Lung (tissue), 12 donors: ENCODE measurements around the gene TRIM10. TPM values are rescaled to one million over a fixed set of nuclear protein-coding genes. Genes with fewer than 3 reads are reported as not detected.
A peak's percentile ranks its signal among the peaks of the same experiment; 100 is the strongest.

Experiments
- ATAC-seq: fragments of 200-7000 bp; cut with Tn5 transposase; one replicate; pipeline ENCODE4 v1.9.1; 2020; ENCODE audit warnings: moderate number of reproducible peaks; ENCODE audit not compliant: insufficient read depth, low FRiP score
- DNase-seq, 3 donors: peaks; one replicate each; pipeline ENCODE4 v3.0.0-alpha.2; 2013 to 2017
- H3K27ac ChIP-seq, 2 donors: one replicate each; pipeline ENCODE4 v1.5.1; 2013; ENCODE audit warnings: mild to moderate bottlenecking in 2 of 2, moderate library complexity in 2 of 2, control low read depth in 1 of 2, inconsistent platforms in 1 of 2, low read depth in 1 of 2, low read length in 1 of 2
- H3K27me3 ChIP-seq, 3 donors: one replicate each; pipeline ENCODE4 v1.5.1; 2013; ENCODE audit warnings: low read length in 2 of 3; ENCODE audit not compliant: control insufficient read depth in 3 of 3, insufficient read depth in 3 of 3
- H3K36me3 ChIP-seq, 4 donors: one replicate each; pipeline ENCODE4 v1.5.1; 2013; ENCODE audit warnings: low read length in 4 of 4, mild to moderate bottlenecking in 1 of 4, moderate library complexity in 1 of 4; ENCODE audit not compliant: control insufficient read depth in 4 of 4, insufficient read depth in 4 of 4
- H3K4me1 ChIP-seq, 5 donors: one replicate each; pipeline ENCODE4 v1.5.1; 2013; ENCODE audit warnings: low read length in 5 of 5, mild to moderate bottlenecking in 2 of 5, moderate library complexity in 1 of 5; ENCODE audit not compliant: control insufficient read depth in 5 of 5, insufficient read depth in 5 of 5
- H3K4me3 ChIP-seq: one replicate; pipeline ENCODE4 v1.5.1; 2013; ENCODE audit warnings: mild to moderate bottlenecking, control low read depth, moderate library complexity
- H3K9ac ChIP-seq, 2 donors: one replicate each; pipeline ENCODE4 v1.5.1; 2013; ENCODE audit warnings: low read length in 2 of 2, control low read depth in 1 of 2; ENCODE audit not compliant: insufficient read depth in 1 of 2
- H3K9me3 ChIP-seq, 4 donors: one replicate each; pipeline ENCODE4 v1.5.1; 2013; ENCODE audit warnings: low read length in 3 of 4, mild to moderate bottlenecking in 1 of 4, moderate library complexity in 1 of 4; ENCODE audit not compliant: control insufficient read depth in 4 of 4, insufficient read depth in 3 of 4
- WGBS, 2 donors: extraction: QIAGEN DNeasy Blood & Tissue Kit; methylation state at CpG; one replicate each; pipeline ENCODE4 v1.1.7; 2013; 5-methylcytosine and 5-hydroxymethylcytosine counted together
- polyA plus RNA-seq, 2 donors: library from polyadenylated mRNA; stranded (reverse); fragments of 200-250 nt; gene quantifications; one replicate each; pipeline ENCODE4 v1.2.1, GENCODE V29; 2013
- total RNA-seq, 2 donors: library from RNA; depleted of rRNA in 1 of 2; stranded (reverse); fragments of >200 nt in 1 of 2; gene quantifications; one replicate each; pipeline ENCODE4 v1.2.1, GENCODE V29; 2014 to 2021
- TF ChIP-seq, protein P1 (sequence below): IDR thresholded peaks from 2 replicates; pipeline ENCODE4 v1.5.1; 2012; ENCODE audit warnings: mild to moderate bottlenecking; ENCODE audit errors: control extremely low read depth, extremely low read depth
- donor health status: control.
- donor health status: control.
- donor health status: Bipolar disorder and iron deficiency.
- donor health status: healthy.
- donor health status: DM: yes; HTN: yes; CAD: no.

Gene TRIM10
- total and polyA plus RNA-seq, 4 donors = 0.06 to 1.8 (median 0.09) TPM

DNA sequence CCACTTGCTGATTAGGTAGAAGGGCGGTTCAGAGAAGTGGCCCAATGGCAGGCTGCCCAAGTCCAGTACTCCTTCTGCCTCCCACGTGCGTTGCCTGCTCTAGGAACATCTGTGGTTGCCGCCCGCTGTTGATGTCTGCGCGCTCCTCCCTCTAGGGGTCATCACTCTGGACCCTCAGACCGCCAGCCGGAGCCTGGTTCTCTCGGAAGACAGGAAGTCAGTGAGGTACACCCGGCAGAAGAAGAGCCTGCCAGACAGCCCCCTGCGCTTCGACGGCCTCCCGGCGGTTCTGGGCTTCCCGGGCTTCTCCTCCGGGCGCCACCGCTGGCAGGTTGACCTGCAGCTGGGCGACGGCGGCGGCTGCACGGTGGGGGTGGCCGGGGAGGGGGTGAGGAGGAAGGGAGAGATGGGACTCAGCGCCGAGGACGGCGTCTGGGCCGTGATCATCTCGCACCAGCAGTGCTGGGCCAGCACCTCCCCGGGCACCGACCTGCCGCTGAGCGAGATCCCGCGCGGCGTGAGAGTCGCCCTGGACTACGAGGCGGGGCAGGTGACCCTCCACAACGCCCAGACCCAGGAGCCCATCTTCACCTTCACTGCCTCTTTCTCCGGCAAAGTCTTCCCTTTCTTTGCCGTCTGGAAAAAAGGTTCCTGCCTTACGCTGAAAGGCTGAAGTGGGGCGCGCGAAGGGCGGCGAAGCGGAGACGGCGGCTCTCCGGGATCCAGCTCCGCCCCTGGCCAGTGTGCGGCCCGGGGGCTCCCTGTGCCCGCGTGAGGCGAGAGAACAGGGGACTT, 10.9 kb upstream of the TRIM10 start:
- ATAC-seq (no peak), DNase-seq (peak; percentile 21 to 40 (median 28))
- Histone ChIP-seq H3K27me3 (peaks cover 7 to 74% (median 57%) of the 10 kb centered on the region in 3 donors), H3K4me3 (no peak overlapping the region), H3K9ac (no peak overlapping the region), H3K27ac (no peak overlapping the region), H3K9me3 (no peaks in the 10 kb centered on the region), H3K4me1 (peaks cover 0 to 7% (median 0%) of the 10 kb centered on the region in 5 donors), H3K36me3 (no peaks in the 10 kb centered on the region)
- 5 to 8% methylated on average over 55 to 62 of the region's 62 CpGs for WGBS, 2 donors
- TF ChIP-seq, protein P1, sequence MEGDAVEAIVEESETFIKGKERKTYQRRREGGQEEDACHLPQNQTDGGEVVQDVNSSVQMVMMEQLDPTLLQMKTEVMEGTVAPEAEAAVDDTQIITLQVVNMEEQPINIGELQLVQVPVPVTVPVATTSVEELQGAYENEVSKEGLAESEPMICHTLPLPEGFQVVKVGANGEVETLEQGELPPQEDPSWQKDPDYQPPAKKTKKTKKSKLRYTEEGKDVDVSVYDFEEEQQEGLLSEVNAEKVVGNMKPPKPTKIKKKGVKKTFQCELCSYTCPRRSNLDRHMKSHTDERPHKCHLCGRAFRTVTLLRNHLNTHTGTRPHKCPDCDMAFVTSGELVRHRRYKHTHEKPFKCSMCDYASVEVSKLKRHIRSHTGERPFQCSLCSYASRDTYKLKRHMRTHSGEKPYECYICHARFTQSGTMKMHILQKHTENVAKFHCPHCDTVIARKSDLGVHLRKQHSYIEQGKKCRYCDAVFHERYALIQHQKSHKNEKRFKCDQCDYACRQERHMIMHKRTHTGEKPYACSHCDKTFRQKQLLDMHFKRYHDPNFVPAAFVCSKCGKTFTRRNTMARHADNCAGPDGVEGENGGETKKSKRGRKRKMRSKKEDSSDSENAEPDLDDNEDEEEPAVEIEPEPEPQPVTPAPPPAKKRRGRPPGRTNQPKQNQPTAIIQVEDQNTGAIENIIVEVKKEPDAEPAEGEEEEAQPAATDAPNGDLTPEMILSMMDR = no peak

DNA sequence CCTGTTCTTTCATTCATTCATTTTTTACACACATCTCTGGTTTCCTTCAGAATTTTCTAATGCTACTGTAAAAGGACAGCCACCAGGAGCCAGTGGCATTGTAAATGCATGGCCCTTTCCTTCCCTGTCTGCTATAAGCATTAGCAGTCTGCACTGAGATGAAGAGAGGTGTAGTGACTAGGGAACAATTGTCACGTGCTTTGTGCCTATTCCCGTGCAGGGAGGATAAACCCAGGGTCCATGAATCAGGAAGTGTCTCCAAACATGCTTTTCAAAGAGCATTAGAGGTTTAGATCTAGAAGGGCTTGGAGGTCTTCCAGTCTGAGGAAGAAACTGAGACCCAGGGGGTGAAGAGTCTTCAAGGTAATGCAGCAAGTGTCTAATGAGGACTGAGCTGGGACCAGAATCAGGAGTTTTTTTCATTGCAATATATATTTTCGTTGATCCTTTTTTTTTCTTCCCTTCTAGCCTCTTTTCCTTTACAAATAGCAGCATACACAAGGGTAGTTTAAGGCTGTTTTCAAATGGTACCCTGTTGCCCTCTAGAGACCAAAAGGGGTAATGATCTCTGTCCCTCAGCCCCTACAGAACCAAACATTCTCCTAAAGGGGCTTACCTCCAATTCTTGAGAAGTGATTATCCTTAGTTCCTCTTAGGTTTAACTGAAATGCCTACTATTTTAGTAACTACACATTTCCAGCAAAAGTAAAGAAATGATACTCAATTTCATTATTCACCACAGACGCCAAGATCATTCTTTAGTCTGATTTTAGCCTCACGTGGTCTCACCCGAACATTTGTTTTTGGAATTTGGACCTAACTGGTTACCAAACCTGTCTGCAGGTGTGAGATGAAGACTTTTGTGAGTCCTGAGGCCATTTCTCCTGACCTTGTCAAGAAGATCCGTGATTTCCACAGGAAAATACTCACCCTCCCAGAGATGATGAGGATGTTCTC, 8.9 kb upstream of the TRIM10 start:
- DNase-seq = peak in 2 of 3 donors; percentile 43 to 58
- no peaks in the 10 kb centered on the region for H3K36me3 ChIP-seq
- H3K4me3 ChIP-seq = no peak overlapping the region
- 25 to 28% methylated on average over 7 of the region's 7 CpGs for WGBS, 2 donors
- H3K27ac ChIP-seq = no peak overlapping the region
- peaks cover 0 to 7% (median 0%) of the 10 kb centered on the region in 5 donors for H3K4me1 ChIP-seq
- ATAC-seq = peak; percentile 27
- no peak overlapping the region for H3K9ac ChIP-seq
- TF ChIP-seq, protein P1 = peak; percentile 45
- H3K27me3 ChIP-seq = peaks cover 7 to 71% (median 55%) of the 10 kb centered on the region in 3 donors
- no peaks in the 10 kb centered on the region for H3K9me3 ChIP-seq

- 78 to 79% methylated on average over 1 of the region's 1 CpG for WGBS, 2 donors
- no peaks in the 10 kb centered on the region for H3K36me3 ChIP-seq
- ATAC-seq (no peak), DNase-seq (no peak)
- TF ChIP-seq, protein P1 = no peak
- peaks cover 7 to 59% (median 53%) of the 10 kb centered on the region in 3 donors for H3K27me3 ChIP-seq
- no peaks in the 10 kb centered on the region for H3K9me3 ChIP-seq
- no peak overlapping the region for H3K27ac ChIP-seq
- no peak overlapping the region for H3K4me3 ChIP-seq
- H3K4me1 ChIP-seq = peaks cover 0 to 7% (median 0%) of the 10 kb centered on the region in 5 donors
- H3K9ac ChIP-seq = no peak overlapping the region
Measured at GRCh38 chr6:30168741-30169140, 7.7 kb upstream of the TRIM10 start.
